Trophoblast cell (in vitro differentiated cells and primary cell): ENCODE data around the gene EHD3.

Experiments
- DNase-seq, 2 donors: peaks; one replicate each; pipeline ENCODE4 v3.0.0-alpha.2; 2016
- H2AFZ ChIP-seq: 2 replicates; pipeline ENCODE4 v1.6.1; 2013; ENCODE audit warnings: low read length, moderate library complexity, mild to moderate bottlenecking; ENCODE audit not compliant: insufficient read depth, poor library complexity
- H2AK5ac ChIP-seq: 2 replicates; pipeline ENCODE4 v1.6.1; 2013; ENCODE audit warnings: mild to moderate bottlenecking, low read length
- H2BK120ac ChIP-seq: 2 replicates; pipeline ENCODE4 v1.6.1; 2013; ENCODE audit warnings: low read length, mild to moderate bottlenecking, moderate library complexity; ENCODE audit not compliant: insufficient read depth, poor library complexity
- H2BK12ac ChIP-seq: 2 replicates; pipeline ENCODE4 v1.6.1; 2013; ENCODE audit warnings: mild to moderate bottlenecking, low read length, moderate library complexity
- H2BK5ac ChIP-seq: 2 replicates; pipeline ENCODE4 v1.6.1; 2013; ENCODE audit warnings: low read length, low read depth, moderate library complexity, mild to moderate bottlenecking; ENCODE audit not compliant: poor library complexity
- H3K14ac ChIP-seq: 2 replicates; pipeline ENCODE4 v1.6.1; 2013; ENCODE audit warnings: mild to moderate bottlenecking, low read length
- H3K18ac ChIP-seq: 2 replicates; pipeline ENCODE4 v1.6.1; 2013; ENCODE audit warnings: mild to moderate bottlenecking, low read length
- H3K23ac ChIP-seq: 2 replicates; pipeline ENCODE4 v1.6.1; 2013; ENCODE audit warnings: low read length
- H3K27ac ChIP-seq: 2 replicates; pipeline ENCODE4 v1.5.1; 2013; ENCODE audit warnings: low read depth, mild to moderate bottlenecking, inconsistent platforms, low read length, moderate library complexity
- H3K27me3 ChIP-seq: 2 replicates; pipeline ENCODE4 v1.6.1; 2013; ENCODE audit warnings: inconsistent platforms, mild to moderate bottlenecking, low read length, moderate library complexity; ENCODE audit not compliant: insufficient read depth
- H3K36me3 ChIP-seq, 2 experiments: 1 replicate in 1 of 2; 2 replicates in 1 of 2; pipeline ENCODE4 v1.6.1; 2013; ENCODE audit warnings: low read length in 2 of 2, mild to moderate bottlenecking in 2 of 2, moderate library complexity in 1 of 2; ENCODE audit not compliant: insufficient read depth in 2 of 2, control insufficient read depth in 1 of 2
- H3K4ac ChIP-seq: 2 replicates; pipeline ENCODE4 v1.6.1; 2013; ENCODE audit warnings: low read depth, mild to moderate bottlenecking, low read length, moderate library complexity
- H3K4me1 ChIP-seq, 2 experiments: 1 replicate in 1 of 2; 2 replicates in 1 of 2; pipeline ENCODE4 v1.6.1; 2013; ENCODE audit warnings: low read length in 2 of 2, mild to moderate bottlenecking in 2 of 2, moderate library complexity in 1 of 2; ENCODE audit not compliant: insufficient read depth in 2 of 2, control insufficient read depth in 1 of 2
- H3K4me2 ChIP-seq: 2 replicates; pipeline ENCODE4 v1.6.1; 2013; ENCODE audit warnings: inconsistent platforms, mild to moderate bottlenecking, low read length, moderate library complexity
- H3K4me3 ChIP-seq: 2 replicates; pipeline ENCODE4 v1.5.1; 2013; ENCODE audit warnings: mild to moderate bottlenecking, low read depth, low read length, inconsistent platforms
- H3K79me1 ChIP-seq: one replicate; pipeline ENCODE4 v1.6.1; 2013; ENCODE audit warnings: low read length
- H3K79me2 ChIP-seq: 2 replicates; pipeline ENCODE4 v1.6.1; 2013; ENCODE audit warnings: low read length, mild to moderate bottlenecking; ENCODE audit not compliant: control insufficient read depth, insufficient read depth, poor library complexity
- H3K9ac ChIP-seq: 2 replicates; pipeline ENCODE4 v1.6.1; 2013; ENCODE audit warnings: mild to moderate bottlenecking, low read length
- H3K9me3 ChIP-seq: 2 replicates; pipeline ENCODE4 v1.6.1; 2013; ENCODE audit warnings: low read depth, mild to moderate bottlenecking, control low read depth, inconsistent platforms, low read length; ENCODE audit not compliant: insufficient read depth
- H4K12ac ChIP-seq: 2 replicates; pipeline ENCODE4 v1.6.1; 2013; ENCODE audit warnings: low read depth, mild to moderate bottlenecking, low read length, moderate library complexity
- H4K8ac ChIP-seq: 2 replicates; pipeline ENCODE4 v1.6.1; 2013; ENCODE audit warnings: low read depth, mild to moderate bottlenecking, low read length, moderate library complexity
- H4K91ac ChIP-seq: one replicate; pipeline ENCODE4 v1.6.1; 2013; ENCODE audit warnings: low read depth, mild to moderate bottlenecking, low read length, moderate library complexity
- WGBS: extraction: QIAGEN DNeasy Blood & Tissue Kit; methylation state at CpG from one replicate; pipeline ENCODE4 v1.1.7; 2013; ENCODE audit warnings: missing lambda C conversion rate; ENCODE audit not compliant: insufficient read length, insufficient coverage; ENCODE audit errors: extremely low coverage; 5-methylcytosine and 5-hydroxymethylcytosine counted together

The EHD3 gene

DNA sequence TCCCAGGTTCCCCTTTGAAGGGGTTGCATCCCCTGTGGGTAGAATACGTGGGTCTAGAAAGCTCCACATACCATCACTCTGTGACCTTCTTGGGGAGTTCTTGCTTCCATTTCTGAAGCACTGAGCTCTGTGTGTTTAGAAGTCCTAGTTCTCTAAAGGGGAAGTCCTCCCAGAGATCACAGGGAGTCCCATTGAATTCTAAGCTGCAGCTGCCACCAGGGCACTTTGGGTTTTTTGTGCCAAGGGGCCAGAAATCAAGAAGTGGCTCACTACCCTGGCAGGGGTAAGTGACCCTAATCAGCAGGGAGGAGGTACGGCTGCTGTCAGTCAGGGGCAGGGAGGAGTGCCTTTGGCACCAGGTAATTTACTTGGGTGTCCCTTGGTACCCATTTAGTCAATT lies 70.9 kb downstream of the EHD3 start:
- H3K27ac ChIP-seq, result no peak overlapping the region
- H3K36me3 ChIP-seq, result no peaks in the 10 kb centered on the region
- no CpG with 5 or more reads among the region's 2 CpGs for WGBS
- no peak overlapping the region for H3K4me3 ChIP-seq
- H2AK5ac ChIP-seq, result no peak overlapping the region
- H3K4me2 ChIP-seq, result no peak overlapping the region
- no peak overlapping the region for H3K18ac ChIP-seq
- no peaks in the 10 kb centered on the region for H3K27me3 ChIP-seq
- H4K91ac ChIP-seq, result no peak overlapping the region
- H4K12ac ChIP-seq, result no peak overlapping the region
- no peaks in the 10 kb centered on the region for H3K9me3 ChIP-seq
- H3K14ac ChIP-seq, result no peak overlapping the region
- peaks cover 9% of the 10 kb centered on the region for H3K79me1 ChIP-seq
- no peak overlapping the region for H2BK12ac ChIP-seq
- no peak overlapping the region for H2AFZ ChIP-seq
- no peak overlapping the region for H4K8ac ChIP-seq
- peaks cover 11 to 15% of the 10 kb centered on the region in 2 experiments for H3K4me1 ChIP-seq
- no peaks in the 10 kb centered on the region for H3K79me2 ChIP-seq
- no peak for DNase-seq
- H2BK5ac ChIP-seq, result no peak overlapping the region
- no peak overlapping the region for H3K9ac ChIP-seq
- H3K23ac ChIP-seq, result no peak overlapping the region
- no peak overlapping the region for H2BK120ac ChIP-seq
- H3K4ac ChIP-seq, result no peak overlapping the region

DNA sequence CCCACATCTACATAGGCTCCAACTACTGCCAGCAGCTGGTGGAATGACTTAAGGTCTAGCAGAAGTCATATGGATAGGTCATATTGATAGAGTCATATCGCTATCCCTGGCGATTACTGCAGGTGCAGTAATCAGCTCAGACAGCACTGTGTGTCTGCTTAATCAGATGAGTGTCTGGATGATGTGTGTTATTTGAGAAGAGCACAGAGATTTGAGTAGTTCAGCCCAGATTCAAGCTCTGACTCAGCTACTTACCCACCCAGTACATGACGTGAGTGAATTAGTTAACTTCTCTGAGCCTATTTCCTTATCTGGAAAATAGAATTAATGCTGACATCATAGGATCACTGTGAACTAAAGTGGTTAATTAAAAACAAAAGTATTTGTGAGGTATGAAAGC lies 78.9 kb downstream of the EHD3 start:
- Histone ChIP-seq H4K12ac (no peak overlapping the region), H2BK120ac (no peak overlapping the region), H3K79me1 (no peaks in the 10 kb centered on the region), H4K91ac (no peak overlapping the region), H3K27ac (no peak overlapping the region), H3K18ac (no peak overlapping the region), H3K36me3 (no peaks in the 10 kb centered on the region), H3K4ac (no peak overlapping the region), H2AK5ac (no peak overlapping the region), H3K14ac (no peak overlapping the region), H3K79me2 (no peaks in the 10 kb centered on the region), H3K4me1 (peaks cover 0 to 3% of the 10 kb centered on the region in 2 experiments), H3K23ac (no peak overlapping the region), H3K9ac (no peak overlapping the region), H2BK12ac (no peak overlapping the region), H3K4me3 (no peak overlapping the region), H4K8ac (no peak overlapping the region), H3K4me2 (no peak overlapping the region), H2AFZ (no peak overlapping the region), H3K27me3 (no peaks in the 10 kb centered on the region), H2BK5ac (no peak overlapping the region), H3K9me3 (peaks cover 3% of the 10 kb centered on the region)
- no peak for DNase-seq
- no CpG with 5 or more reads among the region's 3 CpGs for WGBS

DNA sequence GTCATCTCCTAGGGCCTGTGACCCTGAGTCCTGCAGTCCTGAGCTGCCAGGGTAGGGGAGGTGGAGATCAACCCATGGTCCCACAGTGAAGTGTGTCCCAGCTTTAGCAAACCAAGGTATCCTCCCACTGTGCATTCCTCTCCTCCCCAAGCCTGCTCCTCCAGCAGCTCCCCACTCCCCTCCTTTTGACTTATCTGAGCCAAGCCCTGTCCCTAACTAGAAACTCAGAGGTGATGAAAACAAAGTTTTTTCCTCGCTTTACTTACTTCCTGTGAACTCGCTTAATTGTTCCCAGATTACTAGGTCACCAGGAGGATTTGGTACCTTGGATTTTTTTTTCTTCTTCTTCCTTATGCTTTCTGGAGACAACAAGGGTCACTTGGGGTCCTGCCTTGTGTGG lies 80.8 kb downstream of the EHD3 start:
- H2BK120ac ChIP-seq, result no peak overlapping the region

DNA sequence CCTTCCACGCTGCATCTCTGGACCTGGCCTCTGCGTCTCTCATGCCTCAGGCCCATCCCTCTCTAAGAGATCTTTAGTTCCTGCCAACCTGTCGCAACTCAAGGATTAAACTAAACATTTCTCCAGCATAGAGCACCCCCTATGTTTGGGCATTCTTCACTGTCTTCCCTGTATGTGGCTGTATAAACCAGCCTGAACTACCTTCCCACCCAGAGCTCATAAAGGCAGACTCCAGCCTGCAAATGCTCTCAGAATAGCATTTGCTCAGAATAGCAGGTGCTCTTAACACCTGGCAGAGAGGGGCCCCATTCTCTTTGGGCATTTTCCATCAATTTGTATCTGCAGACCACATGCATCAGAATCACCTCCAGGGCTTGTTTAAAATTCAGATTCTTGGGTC lies 83.4 kb downstream of the EHD3 start:
- no peaks in the 10 kb centered on the region for H3K9me3 ChIP-seq
- WGBS, result no CpG with 5 or more reads among the region's 3 CpGs
- H3K4ac ChIP-seq, result no peak overlapping the region
- no peaks in the 10 kb centered on the region for H3K4me1 ChIP-seq
- no peak overlapping the region for H2AFZ ChIP-seq
- no peak overlapping the region for H3K4me2 ChIP-seq
- no peak overlapping the region for H2BK120ac ChIP-seq
- H3K18ac ChIP-seq, result no peak overlapping the region
- no peak overlapping the region for H3K4me3 ChIP-seq
- no peaks in the 10 kb centered on the region for H3K36me3 ChIP-seq
- H3K14ac ChIP-seq, result no peak overlapping the region
- H4K91ac ChIP-seq, result no peak overlapping the region
- no peaks in the 10 kb centered on the region for H3K27me3 ChIP-seq
- H2BK5ac ChIP-seq, result no peak overlapping the region
- H2AK5ac ChIP-seq, result no peak overlapping the region
- H3K79me2 ChIP-seq, result no peaks in the 10 kb centered on the region
- no peak overlapping the region for H4K8ac ChIP-seq
- no peak overlapping the region for H3K23ac ChIP-seq
- H2BK12ac ChIP-seq, result no peak overlapping the region
- H3K9ac ChIP-seq, result no peak overlapping the region
- DNase-seq, result no peak
- H3K27ac ChIP-seq, result no peak overlapping the region
- H4K12ac ChIP-seq, result no peak overlapping the region
- H3K79me1 ChIP-seq, result no peaks in the 10 kb centered on the region

More for the DNA sequence above, 80.8 kb downstream of the EHD3 start:
- Histone ChIP-seq H2BK12ac (no peak overlapping the region), H2AK5ac (no peak overlapping the region), H3K9me3 (peaks cover 3% of the 10 kb centered on the region), H3K14ac (no peak overlapping the region), H2BK5ac (no peak overlapping the region), H3K4me3 (no peak overlapping the region), H4K8ac (no peak overlapping the region), H2AFZ (no peak overlapping the region), H3K4me2 (no peak overlapping the region), H3K4me1 (peaks cover 0 to 3% of the 10 kb centered on the region in 2 experiments), H3K36me3 (no peaks in the 10 kb centered on the region), H3K27me3 (no peaks in the 10 kb centered on the region), H3K79me1 (no peaks in the 10 kb centered on the region), H3K27ac (no peak overlapping the region), H3K18ac (no peak overlapping the region), H4K91ac (no peak overlapping the region), H3K9ac (no peak overlapping the region), H3K4ac (no peak overlapping the region), H3K23ac (no peak overlapping the region), H4K12ac (no peak overlapping the region), H3K79me2 (no peaks in the 10 kb centered on the region)
- DNase-seq, result no peak
- WGBS, result no CpG with 5 or more reads among the region's 2 CpGs
